Measurements from ENCODE around the gene POLR2A. TPM values are rescaled to one million over a fixed set of nuclear protein-coding genes. Genes with fewer than 3 reads are reported as not detected.

The POLR2A gene
- total and polyA plus RNA-seq, 4 donors: 50.3 to 92.7 (median 76.4) TPM

GRCh38 chr17:7460850-7461660, 23.1 kb upstream of the POLR2A start:
- Histone ChIP-seq H3K9me3 (ENCODE audit: control insufficient read depth, insufficient read depth, low read length) (no peaks in the 10 kb centered on the region), H3K36me3 (ENCODE audit: control insufficient read depth, insufficient read depth, low read length) (peaks cover 49% of the 10 kb centered on the region), H3K4me1 (ENCODE audit: control insufficient read depth, insufficient read depth, low read length) (peaks cover 9% of the 10 kb centered on the region), H3K4me3 (ENCODE audit: low read depth, low read length) (no peak overlapping the region), H3K27ac (ENCODE audit: low read depth, low read length) (no peak overlapping the region), H3K27me3 (ENCODE audit: control insufficient read depth, insufficient read depth, low read length) (no peaks in the 10 kb centered on the region)
- no peak for DNase-seq (ENCODE audit: low read depth in 4 of 6, low spot score in 6 of 6)
- 83% methylated on average over 5 of the region's 7 CpGs for WGBS (ENCODE audit: insufficient coverage)

GRCh38 chr17:7462474-7463371, 21.4 kb upstream of the POLR2A start:
- Histone ChIP-seq H3K4me1 (ENCODE audit: control insufficient read depth, insufficient read depth, low read length) (peaks cover 12% of the 10 kb centered on the region), H3K9me3 (ENCODE audit: control insufficient read depth, insufficient read depth, low read length) (no peaks in the 10 kb centered on the region), H3K27ac (ENCODE audit: low read depth, low read length) (no peak overlapping the region), H3K27me3 (ENCODE audit: control insufficient read depth, insufficient read depth, low read length) (no peaks in the 10 kb centered on the region), H3K4me3 (ENCODE audit: low read depth, low read length) (no peak overlapping the region), H3K36me3 (ENCODE audit: control insufficient read depth, insufficient read depth, low read length) (peaks cover 63% of the 10 kb centered on the region)
- 88% methylated on average over 36 of the region's 44 CpGs for WGBS (ENCODE audit: insufficient coverage)
- no peak for DNase-seq (ENCODE audit: low read depth in 4 of 6, low spot score in 6 of 6)

- no peak overlapping the region for H3K27ac ChIP-seq (ENCODE audit: low read depth, low read length)
- peaks cover 17% of the 10 kb centered on the region for H3K4me1 ChIP-seq (ENCODE audit: control insufficient read depth, insufficient read depth, low read length)
- no peak overlapping the region for H3K4me3 ChIP-seq (ENCODE audit: low read depth, low read length)
- DNase-seq (ENCODE audit: low read depth in 4 of 6, low spot score in 6 of 6): no peak
- 96% methylated on average over 10 of the region's 14 CpGs for WGBS (ENCODE audit: insufficient coverage)
- H3K27me3 ChIP-seq (ENCODE audit: control insufficient read depth, insufficient read depth, low read length): no peaks in the 10 kb centered on the region
- H3K9me3 ChIP-seq (ENCODE audit: control insufficient read depth, insufficient read depth, low read length): no peaks in the 10 kb centered on the region
- H3K36me3 ChIP-seq (ENCODE audit: control insufficient read depth, insufficient read depth, low read length): peaks cover 65% of the 10 kb centered on the region
Observed at GRCh38 chr17:7463372-7463846, 20.8 kb upstream of the POLR2A start.

GRCh38 chr17:7464081-7464480, 20.1 kb upstream of the POLR2A start:
- WGBS (ENCODE audit: insufficient coverage): 92% methylated on average over 7 of the region's 9 CpGs
- Histone ChIP-seq H3K27ac (ENCODE audit: low read depth, low read length) (no peak overlapping the region), H3K4me3 (ENCODE audit: low read depth, low read length) (no peak overlapping the region), H3K27me3 (ENCODE audit: control insufficient read depth, insufficient read depth, low read length) (no peaks in the 10 kb centered on the region), H3K4me1 (ENCODE audit: control insufficient read depth, insufficient read depth, low read length) (peaks cover 17% of the 10 kb centered on the region), H3K36me3 (ENCODE audit: control insufficient read depth, insufficient read depth, low read length) (peaks cover 68% of the 10 kb centered on the region), H3K9me3 (ENCODE audit: control insufficient read depth, insufficient read depth, low read length) (no peaks in the 10 kb centered on the region)
- DNase-seq (ENCODE audit: low read depth in 4 of 6, low spot score in 6 of 6): no peak

GRCh38 chr17:7465597-7466275, 18.4 kb upstream of the POLR2A start:
- DNase-seq (ENCODE audit: low read depth in 4 of 6, low spot score in 6 of 6): no peak
- Histone ChIP-seq H3K36me3 (ENCODE audit: control insufficient read depth, insufficient read depth, low read length) (peaks cover 68% of the 10 kb centered on the region), H3K9me3 (ENCODE audit: control insufficient read depth, insufficient read depth, low read length) (no peaks in the 10 kb centered on the region), H3K27me3 (ENCODE audit: control insufficient read depth, insufficient read depth, low read length) (no peaks in the 10 kb centered on the region), H3K4me1 (ENCODE audit: control insufficient read depth, insufficient read depth, low read length) (peaks cover 17% of the 10 kb centered on the region), H3K27ac (ENCODE audit: low read depth, low read length) (no peak overlapping the region), H3K4me3 (ENCODE audit: low read depth, low read length) (no peak overlapping the region)
- WGBS (ENCODE audit: insufficient coverage): 92% methylated on average over 28 of the region's 33 CpGs

GRCh38 chr17:7466318-7466638, 17.9 kb upstream of the POLR2A start:
- Histone ChIP-seq H3K27ac (ENCODE audit: low read depth, low read length) (no peak overlapping the region), H3K36me3 (ENCODE audit: control insufficient read depth, insufficient read depth, low read length) (peaks cover 65% of the 10 kb centered on the region), H3K9me3 (ENCODE audit: control insufficient read depth, insufficient read depth, low read length) (no peaks in the 10 kb centered on the region), H3K27me3 (ENCODE audit: control insufficient read depth, insufficient read depth, low read length) (no peaks in the 10 kb centered on the region), H3K4me3 (ENCODE audit: low read depth, low read length) (no peak overlapping the region), H3K4me1 (ENCODE audit: control insufficient read depth, insufficient read depth, low read length) (peaks cover 17% of the 10 kb centered on the region)
- WGBS (ENCODE audit: insufficient coverage): 95% methylated on average over 6 of the region's 9 CpGs
- DNase-seq (ENCODE audit: low read depth in 4 of 6, low spot score in 6 of 6): no peak

- H3K36me3 ChIP-seq (ENCODE audit: control insufficient read depth, insufficient read depth, low read length): peaks cover 60% of the 10 kb centered on the region
- H3K27me3 ChIP-seq (ENCODE audit: control insufficient read depth, insufficient read depth, low read length): no peaks in the 10 kb centered on the region
- H3K4me1 ChIP-seq (ENCODE audit: control insufficient read depth, insufficient read depth, low read length): peaks cover 17% of the 10 kb centered on the region
- peak in 1 of 6 donors; percentile 44 for DNase-seq (ENCODE audit: low read depth in 4 of 6, low spot score in 6 of 6)
- no peak overlapping the region for H3K4me3 ChIP-seq (ENCODE audit: low read depth, low read length)
- H3K9me3 ChIP-seq (ENCODE audit: control insufficient read depth, insufficient read depth, low read length): no peaks in the 10 kb centered on the region
- H3K27ac ChIP-seq (ENCODE audit: low read depth, low read length): no peak overlapping the region
- 80% methylated on average over 14 of the region's 16 CpGs for WGBS (ENCODE audit: insufficient coverage)
Observed at GRCh38 chr17:7466639-7467341, 17.4 kb upstream of the POLR2A start.

- Histone ChIP-seq H3K4me1 (ENCODE audit: control insufficient read depth, insufficient read depth, low read length) (peaks cover 17% of the 10 kb centered on the region), H3K36me3 (ENCODE audit: control insufficient read depth, insufficient read depth, low read length) (peaks cover 54% of the 10 kb centered on the region)
- WGBS (ENCODE audit: insufficient coverage): 57% methylated on average over 3 of the region's 3 CpGs
Observed at GRCh38 chr17:7467498-7467897, 16.7 kb upstream of the POLR2A start.

GRCh38 chr17:7468290-7468689, 15.9 kb upstream of the POLR2A start:
- Histone ChIP-seq H3K4me1 (ENCODE audit: control insufficient read depth, insufficient read depth, low read length) (peaks cover 17% of the 10 kb centered on the region), H3K36me3 (ENCODE audit: control insufficient read depth, insufficient read depth, low read length) (peaks cover 46% of the 10 kb centered on the region), H3K9me3 (ENCODE audit: control insufficient read depth, insufficient read depth, low read length) (no peaks in the 10 kb centered on the region), H3K4me3 (ENCODE audit: low read depth, low read length) (no peak overlapping the region), H3K27me3 (ENCODE audit: control insufficient read depth, insufficient read depth, low read length) (no peaks in the 10 kb centered on the region), H3K27ac (ENCODE audit: low read depth, low read length) (no peak overlapping the region)
- WGBS (ENCODE audit: insufficient coverage): 94% methylated on average over 9 of the region's 11 CpGs
- no peak for DNase-seq (ENCODE audit: low read depth in 4 of 6, low spot score in 6 of 6)

More at GRCh38 chr17:7467498-7467897, 16.7 kb upstream of the POLR2A start:
- Histone ChIP-seq H3K27me3 (ENCODE audit: control insufficient read depth, insufficient read depth, low read length) (no peaks in the 10 kb centered on the region), H3K27ac (ENCODE audit: low read depth, low read length) (no peak overlapping the region), H3K4me3 (ENCODE audit: low read depth, low read length) (no peak overlapping the region), H3K9me3 (ENCODE audit: control insufficient read depth, insufficient read depth, low read length) (no peaks in the 10 kb centered on the region)
- no peak for DNase-seq (ENCODE audit: low read depth in 4 of 6, low spot score in 6 of 6)

Measured in spinal cord (tissue), 10 donors.